K562 (cell line): Measurements from ENCODE around the gene AKT1S1. TPM values are rescaled to one million over a fixed set of nuclear protein-coding genes. Genes with fewer than 3 reads are reported as not detected.

Source experiments
- ATAC-seq: fragments of 200-7000 bp; cut with Tn5 transposase; 3 replicates; pipeline ENCODE4 v1.9.1; 2020; ENCODE audit warnings: moderate library complexity
- BruUV-seq: library from RNA; stranded (reverse); fragments of 400-500 nt; replicated peaks from 2 replicates; lab custom pipeline; 2021; lab: Mats Ljungman, UMichigan
- CTCF ChIA-PET: fragments of 300-600 bp; formaldehyde crosslinking; extraction: SDS; loops from one replicate; lab custom pipeline; 2021; ENCODE audit warnings: low intra/inter-chr PET ratio; lab: Yijun Ruan, JAX
- POLR2A ChIA-PET: fragments of 300-600, 350-650 bp; sonication (Branson Sonifier 250); formaldehyde crosslinking; extraction: SDS; loops from one replicate; lab custom pipeline; 2021; ENCODE audit warnings: antibody characterized with exemption, inconsistent platforms; lab: Yijun Ruan, JAX
- DNase-seq, 4 experiments: peaks; one replicate each; pipeline versions ENCODE4 v3.0.0 to v3.0.0-alpha.2; 2011 to 2018; ENCODE audit warnings: low spot score in 3 of 4, mixed read lengths in 3 of 4; ENCODE audit errors: extremely low read depth in 1 of 4
- FAIRE-seq: peaks from 2 replicates; lab custom pipeline; 2011; peaks lifted over from hg19 to GRCh38; lab: Jason Lieb, UNC
- H2AFZ ChIP-seq: 2 replicates; pipeline ENCODE4 v1.6.0; 2011; ENCODE audit warnings: low read depth, low read length, control low read depth, inconsistent platforms
- H3K27ac ChIP-seq: fragments of 200-600 bp; 3 replicates; pipeline ENCODE4 v1.8.0; 2011; ENCODE audit warnings: low read depth, mild to moderate bottlenecking, control low read depth, inconsistent platforms, low read length, moderate library complexity, mixed read lengths; ENCODE audit errors: extremely low read depth
- H3K27me3 ChIP-seq, 2 experiments: fragments of 300-600 bp in 1 of 2; 2 replicates in 1 of 2; 3 replicates in 1 of 2; pipeline versions ENCODE4 v1.6.0 to v1.8.0; 2011; ENCODE audit warnings: inconsistent platforms in 2 of 2, low read length in 2 of 2, mild to moderate bottlenecking in 1 of 2, mixed read lengths in 1 of 2, moderate library complexity in 1 of 2; ENCODE audit not compliant: control insufficient read depth in 2 of 2, insufficient read depth in 2 of 2
- H3K36me3 ChIP-seq: fragments of 300-600 bp; 3 replicates; pipeline ENCODE4 v1.8.0; 2011; ENCODE audit warnings: mild to moderate bottlenecking, low read length, inconsistent platforms; ENCODE audit not compliant: control insufficient read depth, insufficient read depth
- H3K4me1 ChIP-seq, 2 experiments: fragments of 200-600 bp in 1 of 2; replicated peaks in 1 of 2; 2 replicates in 1 of 2; 3 replicates in 1 of 2; pipeline versions ENCODE4 v1.5.1 to v1.8.0; 2011; ENCODE audit warnings: inconsistent platforms in 2 of 2, low read length in 2 of 2, mild to moderate bottlenecking in 1 of 2, mixed read lengths in 1 of 2, moderate library complexity in 1 of 2; ENCODE audit not compliant: control insufficient read depth in 2 of 2, insufficient read depth in 2 of 2
- H3K4me2 ChIP-seq: 2 replicates; pipeline ENCODE4 v1.6.1; 2011; ENCODE audit warnings: low read length, control low read depth, inconsistent platforms, mixed read lengths; ENCODE audit not compliant: insufficient read depth
- H3K4me3 ChIP-seq: fragments of 200-600 bp; sonication (generic), shearing (Covaris generic); 2 replicates; pipeline ENCODE4 v1.5.1; 2016; ENCODE audit warnings: control low read depth, inconsistent platforms
- H3K79me2 ChIP-seq: fragments of 200-600 bp; 3 replicates; pipeline ENCODE4 v1.8.0; 2011; ENCODE audit warnings: low read length, inconsistent platforms; ENCODE audit not compliant: control insufficient read depth, insufficient read depth
- H3K9ac ChIP-seq, 2 experiments: 2 replicates each; pipeline versions ENCODE4 v1.6.0 to v1.6.1; 2011; ENCODE audit warnings: low read depth in 2 of 2, low read length in 2 of 2, control low read depth in 1 of 2, inconsistent platforms in 1 of 2, mild to moderate bottlenecking in 1 of 2, mixed read lengths in 1 of 2; ENCODE audit not compliant: insufficient read depth in 1 of 2
- H3K9me1 ChIP-seq: one replicate; pipeline ENCODE4 v1.6.0; 2011; ENCODE audit warnings: inconsistent platforms, mild to moderate bottlenecking, low read length, moderate library complexity; ENCODE audit not compliant: control insufficient read depth, insufficient read depth
- H3K9me3 ChIP-seq: replicated peaks from 2 replicates; pipeline ENCODE4 v1.5.1; 2011; ENCODE audit warnings: low read depth, low read length, inconsistent platforms; ENCODE audit not compliant: control insufficient read depth, insufficient read depth
- H4K20me1 ChIP-seq: replicated peaks from 2 replicates; pipeline ENCODE4 v1.6.1; 2011; ENCODE audit warnings: low read length, inconsistent platforms, mixed read lengths; ENCODE audit not compliant: control insufficient read depth, insufficient read depth
- HMGN3 ChIP-seq: IDR thresholded peaks from 2 replicates; pipeline ENCODE4 v1.6.1; 2011; ENCODE audit warnings: borderline replicate concordance, low read depth, mild to moderate bottlenecking, mixed read lengths, low read length; ENCODE audit not compliant: insufficient read length; ENCODE audit errors: extremely low read depth
- NCOA4 ChIP-seq: fragments of 450-650 bp; IDR thresholded peaks from 2 replicates; pipeline ENCODE4 v1.6.1; 2018; ENCODE audit warnings: mild to moderate bottlenecking; ENCODE audit not compliant: partially characterized antibody
- POLR2G ChIP-seq: fragments of 200-400 bp; formaldehyde crosslinking; IDR thresholded peaks from 2 replicates; pipeline ENCODE4 v1.6.1; 2017; ENCODE audit warnings: low read depth, mild to moderate bottlenecking, antibody characterized with exemption, low read length, moderate library complexity
- RBFOX2 ChIP-seq: fragments of 200-400 bp; formaldehyde crosslinking; IDR thresholded peaks from 2 replicates; pipeline ENCODE4 v1.6.1; 2017; ENCODE audit warnings: low read depth, mild to moderate bottlenecking, low read length, moderate library complexity
- SMARCA5 ChIP-seq: fragments of 450-650 bp; IDR thresholded peaks from 2 replicates; pipeline ENCODE4 v1.6.1; 2016
- TAF15 ChIP-seq: fragments of 200-400 bp; formaldehyde crosslinking; IDR thresholded peaks from 2 replicates; pipeline ENCODE4 v1.6.1; 2017; ENCODE audit warnings: mild to moderate bottlenecking, low read depth, low read length, moderate library complexity
- ZNF79 ChIP-seq: fragments of 250-450 bp; sonication (Bioruptor Pico); IDR thresholded peaks from 2 replicates; pipeline ENCODE4 v1.4.0; 2020; ENCODE audit warnings: low read depth, mild to moderate bottlenecking, moderate library complexity
- WGBS: fragments of 100-300 bp; shearing (Covaris generic); methylation state at CpG from one replicate; pipeline ENCODE4 v1.1.6; 2016; ENCODE audit warnings: low coverage, mixed read lengths; ENCODE audit not compliant: insufficient coverage; ENCODE audit errors: missing lambda C conversion rate; 5-methylcytosine and 5-hydroxymethylcytosine counted together
- in situ Hi-C: fragments of 300-500 bp; cut with MboI; formaldehyde crosslinking; loops from 4 replicates; pipeline ENCODE4 v1.15.0; 2018; ENCODE audit warnings: inconsistent platforms, mixed read lengths
- intact Hi-C: fragments of 100-400 bp; cut with micrococcal nuclease; formaldehyde crosslinking; loops from 2 replicates; pipeline ENCODE4 v1.14.2; 2022
- polyA plus RNA-seq, 8 experiments: library from polyadenylated mRNA; depleted of rRNA in 4 of 8; stranded (reverse) in 5 of 8; unstranded in 3 of 8; fragments of >200 nt; fragmentation: Nextera tagmentation in 2 of 8; fragmentation: Illumina TruSeq in 1 of 8; extraction: Ambion mirVana in 2 of 8; extraction: Trizol in 1 of 8; gene quantifications; 2 replicates each; pipeline versions ENCODE4 v1.2.1 to v1.2.3, GENCODE V29; 2011 to 2014; ENCODE audit warnings: inconsistent platforms in 1 of 8, missing spikeins in 1 of 8
- total RNA-seq, 7 experiments: library from RNA; depleted of rRNA in 6 of 7; stranded (reverse); fragments of >200 nt in 6 of 7; fragmentation: Illumina TruSeq in 2 of 7; extraction: Trizol in 2 of 7; gene quantifications; 2 replicates each; pipeline versions ENCODE4 v1.2.1 to v1.2.3, GENCODE V29; 2011 to 2021; ENCODE audit warnings: low replicate concordance in 1 of 7

The AKT1S1 gene
- total and polyA plus RNA-seq, 9 of the 15 experiments (the other 6 are each of a cell fraction or from before 2014, with no cell fraction given): 1.2 to 50.3 (median 17.1) TPM

DNA sequence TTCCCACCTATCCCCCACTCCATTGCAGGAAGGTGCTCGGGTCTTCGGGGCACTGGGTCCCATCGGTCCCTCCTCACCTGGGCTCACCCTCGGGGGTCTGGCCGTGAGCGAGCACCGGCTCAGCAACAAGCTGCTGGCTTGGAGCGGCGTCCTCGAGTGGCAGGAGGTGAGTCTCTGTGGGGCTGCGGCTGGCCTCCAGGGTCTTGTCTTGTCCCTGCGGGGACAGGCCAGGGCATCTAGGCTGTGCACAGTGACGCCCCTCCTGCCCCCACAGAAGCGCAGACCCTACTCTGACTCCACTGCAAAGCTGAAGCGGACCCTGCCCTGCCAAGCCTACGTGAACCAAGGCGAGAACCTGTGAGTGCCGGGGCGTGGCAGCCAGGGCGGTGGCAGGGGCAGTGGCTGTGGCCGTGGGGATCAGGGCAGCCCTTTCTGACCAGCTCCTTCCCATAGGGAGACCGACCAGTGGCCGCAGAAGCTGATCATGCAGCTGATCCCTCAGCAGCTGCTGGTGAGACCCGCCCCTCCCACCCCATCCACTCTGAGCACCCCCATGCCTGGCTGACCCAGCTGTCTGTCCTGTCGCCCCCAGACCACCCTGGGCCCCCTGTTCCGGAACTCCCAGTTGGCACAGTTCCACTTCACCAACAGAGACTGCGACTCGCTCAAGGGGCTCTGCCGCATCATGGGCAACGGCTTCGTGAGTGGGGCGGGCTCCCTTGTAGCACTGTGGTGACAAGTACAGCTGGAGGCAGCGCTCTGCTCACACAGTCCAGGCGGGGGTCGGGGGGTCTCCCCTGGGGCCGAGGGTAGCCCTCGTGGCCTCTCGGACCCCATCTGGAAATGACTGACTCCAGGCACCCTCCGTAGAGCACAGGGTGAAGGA lies 22.5 kb downstream of the AKT1S1 start:
- TF ChIP-seq NCOA4 (no peak), SMARCA5 (no peak), POLR2G (peak; percentile 65), TAF15 (0 out of 2 replicates have a peak, but pooled peaks have one; percentile 30), RBFOX2 (peak; percentile 37; the same call in 1 of the 2 replicates), ZNF79 (CRISPR knock-in tag) (no peak), HMGN3 (peak; percentile 4)
- TF ChIP-seq, all 486 proteins: peak for 4

More for the DNA sequence above, 22.5 kb downstream of the AKT1S1 start:
- Histone ChIP-seq H3K27me3 (no peaks in the 10 kb centered on the region), H3K4me1 (peaks cover 17 to 77% of the 10 kb centered on the region in 2 experiments), H3K9me1 (peaks cover 8% of the 10 kb centered on the region), H3K4me2 (no peak overlapping the region), H2AFZ (no peak overlapping the region), H3K4me3 (no peak overlapping the region), H3K36me3 (peaks cover 69% of the 10 kb centered on the region), H4K20me1 (peaks cover 27% of the 10 kb centered on the region), H3K79me2 (peaks cover 44% of the 10 kb centered on the region), H3K27ac (no peak overlapping the region), H3K9me3 (no peaks in the 10 kb centered on the region), H3K9ac (peak overlapping the region in 1 of 2 experiments; percentile 73; a peak in 1 of 4 replicates)
- ATAC-seq (no peak), DNase-seq (no peak), FAIRE-seq (no peak)
- WGBS: 95% methylated on average over 30 of the region's 39 CpGs
- ChIA-PET POLR2A (interaction anchor here (0.6 to 1.7 kb wide), 6 partner anchors 8 to 507 kb away, joined by 3 to 9 read pairs (median 4); no protein-coding TSS in a partner anchor), CTCF (no interaction called here)
- no TSS peak for BruUV-seq
- intact Hi-C loops (no loop called here), in situ Hi-C loops (no loop called here)
